ENCODE data around the gene DLG5.

The DLG5 gene

GRCh38 chr10:77881222-77881621 is 45.3 kb downstream of the DLG5 start:
- no peak overlapping the region for H3K27ac ChIP-seq (ENCODE audit: extremely low read depth, low read depth, low read length)
- POLR2A ChIA-PET = no interaction called here
- TF ChIP-seq ZNF239 (tag by site-specific recombination; IDR thresholded peaks at IDR 0.05) (no peak), ZNF658 (tag by site-specific recombination; IDR thresholded peaks at IDR 0.05) (no peak), ZNF776 (tag by site-specific recombination; IDR thresholded peaks at IDR 0.05; ENCODE audit: borderline replicate concordance) (no peak), ZNF280D (tag by site-specific recombination; IDR thresholded peaks at IDR 0.05) (no peak), ZNF580 (tag by site-specific recombination; IDR thresholded peaks at IDR 0.05) (no peak), ZNF654 (tag by site-specific recombination; IDR thresholded peaks at IDR 0.05; ENCODE audit: low read depth) (no peak), ZBTB21 (tag by site-specific recombination; IDR thresholded peaks at IDR 0.05) (no peak), ZBTB8A (tag by site-specific recombination; IDR thresholded peaks at IDR 0.05) (no peak), SCRT2 (tag by site-specific recombination; IDR thresholded peaks at IDR 0.05) (no peak), ZNF571 (tag by site-specific recombination; IDR thresholded peaks at IDR 0.05) (no peak), ZBTB26 (tag by site-specific recombination; optimal IDR thresholded peaks at IDR 0.05) (no peak), HOXD13 (CRISPR knock-in tag; IDR thresholded peaks at IDR 0.05; ENCODE audit: borderline replicate concordance) (no peak), ZBTB49 (tag by site-specific recombination; IDR thresholded peaks at IDR 0.05; ENCODE audit: low read depth) (no peak), ZNF664 (tag by site-specific recombination; IDR thresholded peaks at IDR 0.05) (no peak), ZNF473 (tag by site-specific recombination; IDR thresholded peaks at IDR 0.05) (no peak), ZNF26 (tag by site-specific recombination; IDR thresholded peaks at IDR 0.05) (no peak), KLF16 (tag by site-specific recombination; IDR thresholded peaks at IDR 0.05) (no peak), GLIS1 (tag by site-specific recombination; IDR thresholded peaks at IDR 0.05) (no peak), ZNF792 (tag by site-specific recombination; IDR thresholded peaks at IDR 0.05) (no peak), GLIS2 (tag by site-specific recombination; IDR thresholded peaks at IDR 0.05) (no peak)
- H3K4me3 ChIP-seq (ENCODE audit: low read depth, low read length) = no peak overlapping the region
- H3K36me3 ChIP-seq (ENCODE audit: control insufficient read depth in 2 of 2, insufficient read depth in 1 of 2, low read length in 2 of 2) = peaks cover 0 to 4% of the 10 kb centered on the region in 2 experiments; a peak in 1 of 3 replicates
- peaks cover 8% of the 10 kb centered on the region; the same call in 1 of the 2 replicates for H3K4me1 ChIP-seq (ENCODE audit: control insufficient read depth, insufficient read depth, low read length)
- CTCF ChIA-PET = no interaction called here
- no peaks in the 10 kb centered on the region for H3K9me3 ChIP-seq (ENCODE audit: control insufficient read depth, insufficient read depth, low read depth, low read length)

Data from HEK293 (cell line).